ENCODE data around the gene STK40. TPM values are rescaled to one million over a fixed set of nuclear protein-coding genes. Genes with fewer than 3 reads are reported as not detected.

Gene STK40
- total and polyA plus RNA-seq, 9 donors = 22.9 to 104 (median 67.6) TPM

GRCh38 chr1:36352125-36352909, 33.4 kb downstream of the STK40 start:
- H3K27ac ChIP-seq = peak overlapping the region in 1 of 2 donors; percentile 18
- intact Hi-C loops (cut with DNase I) = no loop called here
- H3K9me3 ChIP-seq = no peaks in the 10 kb centered on the region
- 71 to 72% (median 72%) methylated on average over 13 of the region's 13 CpGs for WGBS, 3 donors
- no peak for TF ChIP-seq POLR2A (IDR thresholded peaks at IDR 0.05)
- H3K4me1 ChIP-seq (ENCODE audit: insufficient read depth) = peaks cover 6% of the 10 kb centered on the region
- no peaks in the 10 kb centered on the region for H3K27me3 ChIP-seq
- no peak for DNase-seq
- no peaks in the 10 kb centered on the region for H3K36me3 ChIP-seq
- H3K4me3 ChIP-seq = no peak overlapping the region

- DNase-seq = no peak
- H3K27ac ChIP-seq = peak overlapping the region; percentile 18 to 24
- no peaks in the 10 kb centered on the region for H3K9me3 ChIP-seq
- no peaks in the 10 kb centered on the region for H3K36me3 ChIP-seq
- no peak overlapping the region for H3K4me3 ChIP-seq
- TF ChIP-seq EP300 (IDR thresholded peaks at IDR 0.05) (no peak), CTCF (IDR thresholded peaks at IDR 0.05) (no peak), POLR2A (IDR thresholded peaks at IDR 0.05) (no peak)
- intact Hi-C loops (cut with DNase I) = no loop called here
- 52 to 55% (median 54%) methylated on average over 14 of the region's 14 CpGs for WGBS, 3 donors
- H3K27me3 ChIP-seq = no peaks in the 10 kb centered on the region
- H3K4me1 ChIP-seq (ENCODE audit: insufficient read depth) = peaks cover 6% of the 10 kb centered on the region
Measured at GRCh38 chr1:36351227-36351977, 34.3 kb downstream of the STK40 start.

- intact Hi-C loops (cut with DNase I) = no loop called here
- Histone ChIP-seq H3K9me3 (no peaks in the 10 kb centered on the region), H3K27me3 (no peaks in the 10 kb centered on the region), H3K27ac (peak overlapping the region in 1 of 2 donors; percentile 24), H3K4me1 (ENCODE audit: insufficient read depth) (peaks cover 6% of the 10 kb centered on the region), H3K36me3 (no peaks in the 10 kb centered on the region), H3K4me3 (no peak overlapping the region)
- 40 to 53% (median 51%) methylated on average over 13 of the region's 13 CpGs for WGBS, 3 donors
- no peak for DNase-seq
- TF ChIP-seq POLR2A (IDR thresholded peaks at IDR 0.05) = no peak
- TF ChIP-seq EP300 (IDR thresholded peaks at IDR 0.05) = no peak
- no peak for TF ChIP-seq CTCF (IDR thresholded peaks at IDR 0.05)
Measured at GRCh38 chr1:36350659-36351226, 35.0 kb downstream of the STK40 start.

DNA sequence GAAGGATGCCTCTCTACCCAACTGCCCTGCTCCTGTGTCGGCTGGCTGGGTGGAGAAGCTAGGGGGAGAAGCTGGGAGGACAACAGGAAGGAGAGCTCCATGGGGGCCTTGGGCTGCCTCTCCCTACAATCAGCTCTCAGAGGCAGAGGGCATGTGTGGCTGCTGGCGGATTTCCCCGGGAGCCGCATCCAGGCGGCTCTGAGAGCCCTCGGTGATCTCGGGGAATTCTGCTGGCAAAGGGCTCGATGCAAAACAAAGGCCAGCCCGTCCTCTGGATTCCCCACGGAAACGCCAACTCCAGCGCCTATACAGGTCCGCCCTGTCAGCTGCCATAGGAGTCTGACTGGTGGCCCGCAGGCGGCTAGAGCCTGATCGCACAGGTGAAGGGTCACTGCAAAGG, 35.9 kb downstream of the STK40 start:
- H3K36me3 ChIP-seq = no peaks in the 10 kb centered on the region
- no peaks in the 10 kb centered on the region for H3K27me3 ChIP-seq
- no peak overlapping the region for H3K4me3 ChIP-seq
- no peak overlapping the region for H3K27ac ChIP-seq
- DNase-seq = no peak
- peaks cover 6% of the 10 kb centered on the region for H3K4me1 ChIP-seq (ENCODE audit: insufficient read depth)
- intact Hi-C loops (cut with DNase I) = loop anchor here in 2 of 4 donors (10.0 kb wide), 1 partner anchor 65 kb away; no protein-coding TSS in a partner anchor
- WGBS, 3 donors = 67 to 77% (median 74%) methylated on average over 16 of the region's 16 CpGs
- TF ChIP-seq CTCF (IDR thresholded peaks at IDR 0.05) (no peak), POLR2A (IDR thresholded peaks at IDR 0.05) (no peak), EP300 (IDR thresholded peaks at IDR 0.05) (no peak)
- H3K9me3 ChIP-seq = no peaks in the 10 kb centered on the region
